Progenitor cell of endocrine pancreas (in vitro differentiated cells): ENCODE data around the gene TSHZ1. TPM values are rescaled to one million over a fixed set of nuclear protein-coding genes. Genes with fewer than 3 reads are reported as not detected.

Experiments
- DNase-seq: peaks from one replicate; pipeline ENCODE4 v3.0.0; 2021; ENCODE audit warnings: low spot score; ENCODE audit not compliant: unreplicated experiment
- H3K27ac Mint-ChIP-seq: 2 replicates; pipeline ENCODE4 v1.8.0; 2021; ENCODE audit warnings: mild to moderate bottlenecking, moderate library complexity, mixed read lengths
- H3K27me3 Mint-ChIP-seq: 2 replicates; pipeline ENCODE4 v1.8.0; 2021; ENCODE audit warnings: mixed read lengths
- H3K36me3 Mint-ChIP-seq: 2 replicates; pipeline ENCODE4 v1.8.0; 2022; ENCODE audit warnings: mixed read lengths; ENCODE audit not compliant: insufficient read depth
- H3K4me1 Mint-ChIP-seq: 2 replicates; pipeline ENCODE4 v1.8.0; 2021; ENCODE audit warnings: low read depth, mixed read lengths
- H3K4me3 Mint-ChIP-seq: 2 replicates; pipeline ENCODE4 v1.8.0; 2021; ENCODE audit warnings: low read depth, mild to moderate bottlenecking, moderate library complexity, mixed read lengths
- H3K9me3 Mint-ChIP-seq: 2 replicates; pipeline ENCODE4 v1.8.0; 2021; ENCODE audit warnings: low read depth, mixed read lengths
- CTCF ChIP-seq: fragments of 200-600 bp; sonication (generic); IDR thresholded peaks from one replicate; pipeline ENCODE4 v1.5.0; 2021; ENCODE audit warnings: antibody characterized with exemption, mild to moderate bottlenecking; ENCODE audit not compliant: unreplicated experiment
- total RNA-seq: library from RNA; stranded (reverse); gene quantifications from 2 replicates; pipeline ENCODE4 v1.2.1, GENCODE V29; 2021

Gene TSHZ1
- total RNA-seq, 1 donor from 2014 or later = 17.1 TPM

GRCh38 chr18:75238100-75238499 is 27.5 kb downstream of the TSHZ1 start:
- peaks cover 2% of the 10 kb centered on the region for H3K4me1 Mint-ChIP-seq
- no peaks in the 10 kb centered on the region for H3K9me3 Mint-ChIP-seq
- TF ChIP-seq CTCF = no peak
- no peak for DNase-seq
- peaks cover 3% of the 10 kb centered on the region for H3K36me3 Mint-ChIP-seq
- no peaks in the 10 kb centered on the region for H3K27me3 Mint-ChIP-seq
- H3K27ac Mint-ChIP-seq = no peak overlapping the region
- no peak overlapping the region for H3K4me3 Mint-ChIP-seq

GRCh38 chr18:75238786-75239185 is 28.2 kb downstream of the TSHZ1 start:
- Mint-ChIP-seq H3K36me3 (peaks cover 3% of the 10 kb centered on the region), H3K27ac (no peak overlapping the region), H3K4me1 (no peaks in the 10 kb centered on the region), H3K9me3 (no peaks in the 10 kb centered on the region), H3K27me3 (no peaks in the 10 kb centered on the region), H3K4me3 (no peak overlapping the region)
- TF ChIP-seq CTCF = no peak
- DNase-seq = no peak

GRCh38 chr18:75240433-75240832 is 29.8 kb downstream of the TSHZ1 start:
- no peaks in the 10 kb centered on the region for H3K9me3 Mint-ChIP-seq
- no peaks in the 10 kb centered on the region for H3K27me3 Mint-ChIP-seq
- no peak overlapping the region for H3K4me3 Mint-ChIP-seq
- peaks cover 3% of the 10 kb centered on the region for H3K36me3 Mint-ChIP-seq
- DNase-seq = no peak
- no peak overlapping the region for H3K27ac Mint-ChIP-seq
- peaks cover 5% of the 10 kb centered on the region for H3K4me1 Mint-ChIP-seq
- no peak for TF ChIP-seq CTCF

- Mint-ChIP-seq H3K4me3 (no peak overlapping the region), H3K4me1 (peaks cover 13% of the 10 kb centered on the region), H3K27me3 (no peaks in the 10 kb centered on the region), H3K36me3 (peaks cover 3% of the 10 kb centered on the region), H3K9me3 (no peaks in the 10 kb centered on the region), H3K27ac (no peak overlapping the region)
- TF ChIP-seq CTCF = no peak
- DNase-seq = no peak
These were observed 31.1 kb downstream of the TSHZ1 start for GRCh38 chr18:75241705-75242104.

- Mint-ChIP-seq H3K4me3 (no peak overlapping the region), H3K9me3 (no peaks in the 10 kb centered on the region)
- no peak for DNase-seq
These were observed 34.0 kb downstream of the TSHZ1 start for GRCh38 chr18:75244351-75245313.

More at GRCh38 chr18:75244351-75245313, 34.0 kb downstream of the TSHZ1 start:
- Mint-ChIP-seq H3K27ac (no peak overlapping the region), H3K27me3 (no peaks in the 10 kb centered on the region), H3K4me1 (peaks cover 30% of the 10 kb centered on the region), H3K36me3 (peaks cover 3% of the 10 kb centered on the region)
- peak; percentile 36 for TF ChIP-seq CTCF
